Uterus (tissue), 4 donors: Measurements from ENCODE around the gene MICAL2. TPM values are rescaled to one million over a fixed set of nuclear protein-coding genes. Genes with fewer than 3 reads are reported as not detected.
A peak's percentile ranks its signal among the peaks of the same experiment; 100 is the strongest.

ENCODE experiments used
- DNase-seq, 2 donors: peaks; one replicate each; pipeline ENCODE4 v3.0.0-alpha.2; 2019 to 2020
- H3K27ac ChIP-seq, 2 donors: fragments of 200-600 bp; sonication (generic); 1 replicate in 1 of 2; 2 replicates in 1 of 2; pipeline ENCODE4 v1.5.1; 2016 to 2018
- H3K27me3 ChIP-seq, 2 donors: fragments of 200-600 bp; sonication (generic); one replicate each; pipeline ENCODE4 v1.5.1; 2018 to 2019; ENCODE audit warnings: control low read depth in 1 of 2
- H3K36me3 ChIP-seq, 2 donors: fragments of 200-600 bp; sonication (generic); one replicate each; pipeline ENCODE4 v1.5.1; 2019; ENCODE audit warnings: control low read depth in 1 of 2
- H3K4me1 ChIP-seq, 2 donors: fragments of 200-600 bp; sonication (generic); one replicate each; pipeline ENCODE4 v1.5.1; 2018 to 2019; ENCODE audit warnings: control low read depth in 1 of 2
- H3K4me3 ChIP-seq, 2 donors: fragments of 200-600 bp; sonication (generic); 1 replicate in 1 of 2; 2 replicates in 1 of 2; pipeline ENCODE4 v1.5.1; 2018 to 2019; ENCODE audit warnings: mild to moderate bottlenecking in 1 of 2
- H3K9me3 ChIP-seq, 2 donors: fragments of 200-600 bp; sonication (generic); one replicate each; pipeline ENCODE4 v1.5.1; 2019; ENCODE audit warnings: control low read depth in 1 of 2
- CTCF ChIP-seq, 4 experiments: fragments of 200-600 bp in 2 of 4; fragments of 450-650 bp in 2 of 4; sonication (generic) in 2 of 4; IDR thresholded peaks; one replicate each; pipeline ENCODE4 v1.5.1; 2016 to 2019; ENCODE audit warnings: antibody characterized with exemption in 4 of 4, mild to moderate bottlenecking in 2 of 4, moderate library complexity in 1 of 4
- POLR2A ChIP-seq, 2 donors: fragments of 450-650 bp; IDR thresholded peaks; one replicate each; pipeline ENCODE4 v1.6.1; 2016; ENCODE audit warnings: antibody characterized with exemption in 2 of 2, mild to moderate bottlenecking in 1 of 2, moderate library complexity in 1 of 2
- intact Hi-C: fragments of 100-400 bp; cut with DNase I; formaldehyde crosslinking; loops from one replicate; pipeline ENCODE4 v1.15.1; 2023; ENCODE audit warnings: low total_unique reads
- total RNA-seq, 4 donors: library from RNA; depleted of rRNA in 3 of 4; stranded (reverse); fragments of >200 nt in 3 of 4; gene quantifications; one replicate each; pipeline versions ENCODE4 v1.1.0 to v1.2.4, GENCODE V29; 2014 to 2023
- donor health status: DM: yes; HTN: yes; CAD: no.

MICAL2 gene
- total RNA-seq, 4 donors from 2014 or later: 29.6 to 139 (median 53.1) TPM

- no peak for TF ChIP-seq POLR2A (IDR thresholded peaks at IDR 0.05)
- TF ChIP-seq CTCF (IDR thresholded peaks at IDR 0.05): no peak
- Histone ChIP-seq H3K4me1 (no peaks in the 10 kb centered on the region), H3K9me3 (no peaks in the 10 kb centered on the region), H3K4me3 (no peak overlapping the region), H3K27ac (peak overlapping the region; percentile 82 to 90), H3K36me3 (no peaks in the 10 kb centered on the region), H3K27me3 (no peaks in the 10 kb centered on the region)
- intact Hi-C loops: no loop called here
- DNase-seq: no peak
These were observed 32.7 kb upstream of the MICAL2 start for GRCh38 chr11:12077535-12078280.

GRCh38 chr11:12079726-12080556 is 30.4 kb upstream of the MICAL2 start:
- DNase-seq: peak; percentile 78 to 84

GRCh38 chr11:12083380-12083779 is 27.0 kb upstream of the MICAL2 start:
- H3K27ac ChIP-seq: no peak overlapping the region
- H3K36me3 ChIP-seq: no peaks in the 10 kb centered on the region
- H3K4me3 ChIP-seq: no peak overlapping the region
- H3K4me1 ChIP-seq: peaks cover 4 to 12% of the 10 kb centered on the region in 2 donors
- H3K9me3 ChIP-seq: no peaks in the 10 kb centered on the region
- no peaks in the 10 kb centered on the region for H3K27me3 ChIP-seq
- intact Hi-C loops: no loop called here
- TF ChIP-seq POLR2A (IDR thresholded peaks at IDR 0.05) (no peak), CTCF (IDR thresholded peaks at IDR 0.05) (no peak)
- DNase-seq: no peak

More at GRCh38 chr11:12079726-12080556, 30.4 kb upstream of the MICAL2 start:
- H3K4me3 ChIP-seq: no peak overlapping the region
- no peaks in the 10 kb centered on the region for H3K27me3 ChIP-seq
- intact Hi-C loops: no loop called here
- H3K27ac ChIP-seq: peak overlapping the region; percentile 78 to 92
- TF ChIP-seq CTCF (IDR thresholded peaks at IDR 0.05): no peak
- TF ChIP-seq POLR2A (IDR thresholded peaks at IDR 0.05): peak; percentile 31 to 32
- H3K36me3 ChIP-seq: no peaks in the 10 kb centered on the region
- no peaks in the 10 kb centered on the region for H3K4me1 ChIP-seq
- no peaks in the 10 kb centered on the region for H3K9me3 ChIP-seq

- H3K9me3 ChIP-seq: no peaks in the 10 kb centered on the region
- intact Hi-C loops: no loop called here
- no peak overlapping the region for H3K4me3 ChIP-seq
- DNase-seq: no peak
- TF ChIP-seq POLR2A (IDR thresholded peaks at IDR 0.05) (no peak), CTCF (IDR thresholded peaks at IDR 0.05) (no peak)
- H3K27me3 ChIP-seq: no peaks in the 10 kb centered on the region
- no peaks in the 10 kb centered on the region for H3K36me3 ChIP-seq
- no peak overlapping the region for H3K27ac ChIP-seq
- H3K4me1 ChIP-seq: peaks cover 4 to 12% of the 10 kb centered on the region in 2 donors
These were observed 26.1 kb upstream of the MICAL2 start for GRCh38 chr11:12084256-12084655.
